Erythroblast (primary cell): ENCODE measurements around the gene HOXB5.

ENCODE experiments used
- GATA1 ChIP-seq: IDR thresholded peaks from 2 replicates; pipeline ENCODE4 v1.6.1; 2011; ENCODE audit warnings: low read depth, mild to moderate bottlenecking, control low read depth, low read length, moderate library complexity
- POLR2A ChIP-seq: IDR thresholded peaks from 2 replicates; pipeline ENCODE4 v1.6.1; 2011; ENCODE audit warnings: mild to moderate bottlenecking, low read length

DNA sequence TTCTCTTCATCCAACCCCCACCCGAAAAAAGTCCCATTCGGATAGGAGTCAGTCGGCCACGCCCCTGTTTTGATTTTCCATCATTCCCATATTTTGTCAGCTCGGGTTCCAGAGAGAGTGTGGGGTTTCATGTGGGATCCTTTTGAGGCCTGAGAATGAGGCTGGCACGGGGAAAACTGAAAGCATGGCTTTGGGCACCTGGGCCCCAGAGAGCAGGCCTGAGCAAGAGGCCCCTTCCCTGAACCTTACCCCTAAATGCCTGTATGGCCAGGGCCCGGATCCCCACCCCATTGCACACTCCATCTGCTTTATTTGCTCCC is 10.9 kb downstream of the HOXB5 start:
- no peak for TF ChIP-seq POLR2A
- TF ChIP-seq GATA1 = no peak
